Adrenal gland (tissue), 5 donors: ENCODE measurements around the gene ANKRD11.

Source experiments
- CTCF ChIP-seq, 6 experiments: fragments of 450-650 bp in 4 of 6; fragments of 200-600 bp in 2 of 6; sonication (generic) in 1 of 6; IDR thresholded peaks; 1 replicate in 5 of 6; 2 replicates in 1 of 6; pipeline versions ENCODE4 v1.5.1 to v1.8.0; 2016 to 2021; ENCODE audit warnings: antibody characterized with exemption in 6 of 6, mild to moderate bottlenecking in 2 of 6, moderate library complexity in 1 of 6
- POLR2A ChIP-seq, 2 donors: fragments of 450-650 bp; IDR thresholded peaks; one replicate each; pipeline ENCODE4 v1.6.1; 2017; ENCODE audit warnings: antibody characterized with exemption in 2 of 2, mild to moderate bottlenecking in 2 of 2, moderate library complexity in 1 of 2
- donor health status: DM: no; HTN: no; CAD: no.

- TF ChIP-seq POLR2A (IDR thresholded peaks at IDR 0.05) (no peak), CTCF (IDR thresholded peaks at IDR 0.05) (no peak)
These were observed 202.4 kb downstream of the ANKRD11 start for GRCh38 chr16:89287777-89288576.
